Panc1 (cell line): ENCODE measurements around the gene MYPN. TPM values are rescaled to one million over a fixed set of nuclear protein-coding genes. Genes with fewer than 3 reads are reported as not detected.
"Not testable (repeated sequence)": the region's sequence is repeated elsewhere in the genome, so short reads cannot be mapped to it uniquely, and the experiment has no call there.

Experiments
- ATAC-seq: fragments of 200-7000 bp; cut with Tn5 transposase; 2 replicates; pipeline ENCODE4 v1.9.1; 2020; ENCODE audit warnings: mild to moderate bottlenecking, moderate library complexity
- BruUV-seq: library from RNA; stranded (reverse); fragments of 400-500 nt; replicated peaks from 2 replicates; lab custom pipeline; 2021; lab: Mats Ljungman, UMichigan
- CTCF ChIA-PET: fragments of 300-600 bp; sonication (Branson Sonifier 250); formaldehyde crosslinking; loops from one replicate; lab custom pipeline; 2022; ENCODE audit warnings: antibody characterized with exemption; lab: Charles Lee
- POLR2A ChIA-PET: fragments of 300-600 bp; sonication (Branson Sonifier 250); formaldehyde crosslinking; loops from one replicate; lab custom pipeline; 2022; ENCODE audit warnings: antibody characterized with exemption; lab: Charles Lee
- DNase-seq: peaks from one replicate; pipeline ENCODE4 v3.0.0-alpha.2; 2010; ENCODE audit warnings: low read depth, low spot score
- H3K27ac ChIP-seq: 2 replicates; pipeline ENCODE4 v1.5.1; 2011; ENCODE audit warnings: mild to moderate bottlenecking, low read length, inconsistent platforms
- H3K27me3 ChIP-seq: fragments of 200-500 bp; sonication (Bioruptor generic); 2 replicates; pipeline ENCODE4 v1.6.0; 2014; ENCODE audit warnings: low read length, inconsistent platforms; ENCODE audit not compliant: control insufficient read depth, insufficient read depth
- H3K36me3 ChIP-seq: fragments of 200-500 bp; sonication (Bioruptor generic); 2 replicates; pipeline ENCODE4 v1.5.1; 2014; ENCODE audit warnings: inconsistent platforms, mild to moderate bottlenecking, low read length, moderate library complexity; ENCODE audit not compliant: control insufficient read depth, insufficient read depth
- H3K4me1 ChIP-seq: 2 replicates; pipeline ENCODE4 v1.5.1; 2011; ENCODE audit warnings: inconsistent platforms, mild to moderate bottlenecking, low read length, moderate library complexity; ENCODE audit not compliant: control insufficient read depth, insufficient read depth
- H3K4me3 ChIP-seq, 2 experiments: 2 replicates each; pipeline ENCODE4 v1.5.1; 2011 to 2012; ENCODE audit warnings: low read depth in 2 of 2, low read length in 2 of 2, mild to moderate bottlenecking in 2 of 2, inconsistent platforms in 1 of 2, moderate library complexity in 1 of 2
- H3K9me3 ChIP-seq: fragments of 200-500 bp; sonication (Bioruptor generic); 2 replicates; pipeline ENCODE4 v1.5.1; 2014; ENCODE audit warnings: low read depth, mild to moderate bottlenecking, inconsistent platforms, low read length, moderate library complexity; ENCODE audit not compliant: control insufficient read depth, insufficient read depth
- POLR2AphosphoS5 ChIP-seq: IDR thresholded peaks from 2 replicates; pipeline ENCODE4 v1.6.1; 2012; ENCODE audit warnings: mild to moderate bottlenecking, low read depth, low read length, moderate library complexity
- SIN3A ChIP-seq: IDR thresholded peaks from 2 replicates; pipeline ENCODE4 v1.6.1; 2012; ENCODE audit warnings: low read depth, mild to moderate bottlenecking, low read length, moderate library complexity, borderline replicate concordance; ENCODE audit not compliant: insufficient read depth
- TCF7L2 ChIP-seq: IDR thresholded peaks from 2 replicates; pipeline ENCODE4 v1.6.1; 2011; ENCODE audit warnings: mild to moderate bottlenecking, low read depth, low read length, inconsistent platforms
- in situ Hi-C: cut with HindIII; loops from 2 replicates; pipeline ENCODE4 v1.10.0; 2016; ENCODE audit warnings: low sequenced_read_pairs, low pct_unique_long_range_greater_than_20kb
- intact Hi-C: fragments of 100-400 bp; cut with micrococcal nuclease; formaldehyde crosslinking; loops from one replicate; pipeline ENCODE4 v1.10.0; 2022; ENCODE audit not compliant: unreplicated experiment
- total RNA-seq: library from RNA; stranded (reverse); gene quantifications from one replicate; pipeline ENCODE4 v1.2.1, GENCODE V29; 2021; ENCODE audit not compliant: unreplicated experiment
- TF ChIP-seq, protein P1 (sequence below): fragments of 450-650 bp; IDR thresholded peaks from 2 replicates; pipeline ENCODE4 v1.5.1; 2017; ENCODE audit warnings: mild to moderate bottlenecking
- TF ChIP-seq, protein P2 (sequence below), 2 experiments: IDR thresholded peaks; 2 replicates each; pipeline ENCODE4 v1.6.1; 2011 to 2012; ENCODE audit warnings: low read depth in 2 of 2, control low read depth in 1 of 2, low read length in 1 of 2, mild to moderate bottlenecking in 1 of 2, moderate library complexity in 1 of 2; ENCODE audit not compliant: insufficient read depth in 1 of 2

Gene MYPN
- total RNA-seq, 1 experiment from 2014 or later = 39.1 TPM

DNA sequence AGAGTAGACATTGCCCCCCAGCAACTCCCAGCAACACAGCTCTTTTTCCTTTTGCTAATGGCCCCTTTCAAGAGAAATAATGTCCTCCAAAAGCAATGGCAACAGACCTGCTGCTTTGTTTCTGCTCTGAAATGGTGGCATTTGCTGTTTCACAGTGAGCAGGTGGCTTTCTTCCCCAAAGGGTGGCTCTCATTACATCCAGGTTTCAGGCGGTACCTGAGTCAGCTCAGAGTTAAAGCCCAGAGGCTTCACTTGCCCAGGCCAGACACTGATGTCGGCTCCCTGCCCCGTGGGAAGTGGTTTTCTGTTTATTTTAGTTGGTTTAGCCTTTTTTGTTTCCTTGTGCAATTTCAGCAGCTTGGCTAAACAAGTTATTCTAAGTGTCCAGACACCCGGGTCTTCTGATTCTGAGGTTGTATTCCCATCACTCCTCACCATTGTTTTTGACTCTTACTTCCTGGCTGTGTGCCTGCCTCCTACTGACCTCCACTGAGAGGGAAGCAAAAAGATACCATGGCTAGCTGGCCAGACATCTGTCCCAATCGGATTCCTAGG lies 130.4 kb downstream of the MYPN start:
- in situ Hi-C loops (no loop called here), intact Hi-C loops (no loop called here)
- no peak overlapping the region for H3K27ac ChIP-seq
- H3K9me3 ChIP-seq = no peaks in the 10 kb centered on the region
- ATAC-seq = no peak
- H3K4me1 ChIP-seq = no peaks in the 10 kb centered on the region
- H3K36me3 ChIP-seq = no peaks in the 10 kb centered on the region
- no peak for DNase-seq
- TF ChIP-seq, protein P1, sequence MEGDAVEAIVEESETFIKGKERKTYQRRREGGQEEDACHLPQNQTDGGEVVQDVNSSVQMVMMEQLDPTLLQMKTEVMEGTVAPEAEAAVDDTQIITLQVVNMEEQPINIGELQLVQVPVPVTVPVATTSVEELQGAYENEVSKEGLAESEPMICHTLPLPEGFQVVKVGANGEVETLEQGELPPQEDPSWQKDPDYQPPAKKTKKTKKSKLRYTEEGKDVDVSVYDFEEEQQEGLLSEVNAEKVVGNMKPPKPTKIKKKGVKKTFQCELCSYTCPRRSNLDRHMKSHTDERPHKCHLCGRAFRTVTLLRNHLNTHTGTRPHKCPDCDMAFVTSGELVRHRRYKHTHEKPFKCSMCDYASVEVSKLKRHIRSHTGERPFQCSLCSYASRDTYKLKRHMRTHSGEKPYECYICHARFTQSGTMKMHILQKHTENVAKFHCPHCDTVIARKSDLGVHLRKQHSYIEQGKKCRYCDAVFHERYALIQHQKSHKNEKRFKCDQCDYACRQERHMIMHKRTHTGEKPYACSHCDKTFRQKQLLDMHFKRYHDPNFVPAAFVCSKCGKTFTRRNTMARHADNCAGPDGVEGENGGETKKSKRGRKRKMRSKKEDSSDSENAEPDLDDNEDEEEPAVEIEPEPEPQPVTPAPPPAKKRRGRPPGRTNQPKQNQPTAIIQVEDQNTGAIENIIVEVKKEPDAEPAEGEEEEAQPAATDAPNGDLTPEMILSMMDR = no peak
- TF ChIP-seq, protein P2, sequence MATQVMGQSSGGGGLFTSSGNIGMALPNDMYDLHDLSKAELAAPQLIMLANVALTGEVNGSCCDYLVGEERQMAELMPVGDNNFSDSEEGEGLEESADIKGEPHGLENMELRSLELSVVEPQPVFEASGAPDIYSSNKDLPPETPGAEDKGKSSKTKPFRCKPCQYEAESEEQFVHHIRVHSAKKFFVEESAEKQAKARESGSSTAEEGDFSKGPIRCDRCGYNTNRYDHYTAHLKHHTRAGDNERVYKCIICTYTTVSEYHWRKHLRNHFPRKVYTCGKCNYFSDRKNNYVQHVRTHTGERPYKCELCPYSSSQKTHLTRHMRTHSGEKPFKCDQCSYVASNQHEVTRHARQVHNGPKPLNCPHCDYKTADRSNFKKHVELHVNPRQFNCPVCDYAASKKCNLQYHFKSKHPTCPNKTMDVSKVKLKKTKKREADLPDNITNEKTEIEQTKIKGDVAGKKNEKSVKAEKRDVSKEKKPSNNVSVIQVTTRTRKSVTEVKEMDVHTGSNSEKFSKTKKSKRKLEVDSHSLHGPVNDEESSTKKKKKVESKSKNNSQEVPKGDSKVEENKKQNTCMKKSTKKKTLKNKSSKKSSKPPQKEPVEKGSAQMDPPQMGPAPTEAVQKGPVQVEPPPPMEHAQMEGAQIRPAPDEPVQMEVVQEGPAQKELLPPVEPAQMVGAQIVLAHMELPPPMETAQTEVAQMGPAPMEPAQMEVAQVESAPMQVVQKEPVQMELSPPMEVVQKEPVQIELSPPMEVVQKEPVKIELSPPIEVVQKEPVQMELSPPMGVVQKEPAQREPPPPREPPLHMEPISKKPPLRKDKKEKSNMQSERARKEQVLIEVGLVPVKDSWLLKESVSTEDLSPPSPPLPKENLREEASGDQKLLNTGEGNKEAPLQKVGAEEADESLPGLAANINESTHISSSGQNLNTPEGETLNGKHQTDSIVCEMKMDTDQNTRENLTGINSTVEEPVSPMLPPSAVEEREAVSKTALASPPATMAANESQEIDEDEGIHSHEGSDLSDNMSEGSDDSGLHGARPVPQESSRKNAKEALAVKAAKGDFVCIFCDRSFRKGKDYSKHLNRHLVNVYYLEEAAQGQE (IDR thresholded peaks at IDR 0.05; ENCODE audit: insufficient read depth in 1 of 2, low read depth in 2 of 2, low read length in 1 of 2) = no peak
- no peak for TF ChIP-seq SIN3A
- no peak for TF ChIP-seq POLR2AphosphoS5
- no peak for TF ChIP-seq TCF7L2
- BruUV-seq = no TSS peak
- CTCF ChIA-PET = interaction anchor here (1.3 kb wide), 1 partner anchor 62 kb away, joined by 3 read pairs; no protein-coding TSS in a partner anchor
- POLR2A ChIA-PET = no interaction called here
- H3K4me3 ChIP-seq = no peak overlapping the region
- H3K27me3 ChIP-seq = no peaks in the 10 kb centered on the region

DNA sequence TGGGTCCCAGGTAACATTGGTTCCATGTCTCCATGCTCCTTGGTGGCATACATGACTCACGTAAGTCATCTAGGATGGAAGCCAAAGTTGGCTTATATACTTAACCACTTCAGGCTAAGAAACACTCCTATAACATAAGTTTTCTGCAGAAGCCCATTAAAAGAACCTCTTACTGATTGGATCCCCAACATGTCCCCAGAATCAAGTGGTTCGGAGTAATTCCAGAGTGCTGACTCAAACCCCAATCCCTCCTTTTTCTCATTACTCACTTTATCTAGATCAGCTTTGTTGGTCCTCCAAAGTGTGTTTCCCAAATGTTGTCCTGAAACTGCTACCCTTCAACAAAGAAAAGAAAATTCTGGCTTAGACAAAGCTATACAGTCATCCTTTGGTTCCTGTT lies 132.8 kb downstream of the MYPN start:
- TF ChIP-seq, protein P2 (IDR thresholded peaks at IDR 0.05; ENCODE audit: insufficient read depth in 1 of 2, low read depth in 2 of 2, low read length in 1 of 2) = no peak
- TF ChIP-seq POLR2AphosphoS5 (no peak), SIN3A (no peak), TCF7L2 (no peak)
- TF ChIP-seq, protein P1 = no peak
- in situ Hi-C loops = no loop called here
- H3K9me3 ChIP-seq = no peaks in the 10 kb centered on the region
- H3K4me1 ChIP-seq = no peaks in the 10 kb centered on the region
- H3K4me3 ChIP-seq = no peak overlapping the region
- no peak for DNase-seq
- no peaks in the 10 kb centered on the region for H3K36me3 ChIP-seq
- ChIA-PET CTCF (no interaction called here), POLR2A (no interaction called here)
- ATAC-seq = no peak
- no peak overlapping the region for H3K27ac ChIP-seq
- H3K27me3 ChIP-seq = no peaks in the 10 kb centered on the region
- intact Hi-C loops = loop anchor here (2.0 kb wide), 1 partner anchor 77 kb away; no protein-coding TSS in a partner anchor
- BruUV-seq = no TSS peak

DNA sequence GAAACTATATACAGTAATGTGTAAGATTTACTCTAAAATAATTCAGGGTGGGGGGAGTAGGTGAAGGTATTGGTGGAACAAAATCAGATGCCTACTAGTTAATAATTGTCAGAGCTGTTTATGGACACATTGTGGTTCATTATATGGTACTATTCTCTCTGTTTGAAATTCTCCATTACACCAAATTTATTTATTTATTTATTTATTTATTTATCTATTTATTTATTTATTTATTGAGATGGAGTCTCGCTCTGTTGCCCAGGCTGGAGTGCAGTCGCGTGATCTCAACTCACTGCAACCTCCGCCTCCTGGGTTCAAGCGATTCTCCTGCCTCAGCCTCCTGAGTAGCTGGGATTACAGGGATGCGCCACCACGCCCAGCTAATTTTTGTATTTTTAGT lies 137.1 kb downstream of the MYPN start:
- CTCF ChIA-PET, ATAC-seq, H3K9me3 ChIP-seq, intact Hi-C loops, H3K27ac ChIP-seq, H3K4me1 ChIP-seq, H3K27me3 ChIP-seq, in situ Hi-C loops, H3K4me3 ChIP-seq, POLR2A ChIA-PET, H3K36me3 ChIP-seq, DNase-seq, BruUV-seq: not testable (repeated sequence)
